ENCODE results near the gene AHCYL1. TPM values are rescaled to one million over a fixed set of nuclear protein-coding genes. Genes with fewer than 3 reads are reported as not detected.

Gene AHCYL1
- total and polyA plus RNA-seq, 2 donors (not counting 1 experiment from before 2014, with no cell fraction given) = 24.3 to 51.4 TPM

- no peaks in the 10 kb centered on the region for H3K9me3 Mint-ChIP-seq (ENCODE audit: insufficient read depth)
- H3K36me3 ChIP-seq (replicated peaks in 1 of 2; ENCODE audit: control extremely low read depth in 1 of 2, control insufficient read depth in 1 of 2, extremely low read depth in 1 of 2, insufficient read depth in 2 of 2, low read length in 1 of 2) = peaks cover 0 to 3% of the 10 kb centered on the region in 2 experiments
- H3K4me1 Mint-ChIP-seq = peaks cover 45% of the 10 kb centered on the region
- peaks cover 22% of the 10 kb centered on the region for H3K79me2 ChIP-seq (ENCODE audit: control insufficient read depth, insufficient read depth, low read length)
- no peak for DNase-seq
- no peaks in the 10 kb centered on the region for H3K27me3 ChIP-seq (replicated peaks in 1 of 4; ENCODE audit: control extremely low read depth in 1 of 4, control insufficient read depth in 3 of 4, insufficient read depth in 4 of 4, low read length in 3 of 4)
- H3K4me3 Mint-ChIP-seq = no peak overlapping the region
- intact Hi-C loops (cut with micrococcal nuclease) = loop anchor here (5.0 kb wide), 1 partner anchor 930 kb away; the partner anchor contains the start of gene LRIF1
- H3K9me3 ChIP-seq (ENCODE audit: control extremely low read depth in 1 of 3, control insufficient read depth in 2 of 3, insufficient read depth in 1 of 3, low read length in 2 of 3) = no peaks in the 10 kb centered on the region
- no peak overlapping the region for H3K4me3 ChIP-seq (ENCODE audit: control extremely low read depth in 1 of 5, extremely low read depth in 1 of 5, insufficient read depth in 1 of 5, low read depth in 2 of 5, low read length in 4 of 5)
- no peak overlapping the region for H3K9ac ChIP-seq (ENCODE audit: low read length)
- H2AFZ ChIP-seq (ENCODE audit: insufficient read depth, low read depth, low read length, poor library complexity, severe bottlenecking) = no peak overlapping the region
- CTCF ChIA-PET = interaction anchor here (1.2 to 4.9 kb wide), 7 partner anchors 10 to 392 kb away, joined by 3 to 49 read pairs (median 7); partner anchors contain the start of gene AHCYL1
- POLR2A ChIA-PET = no interaction called here
- H3K4me2 ChIP-seq (replicated peaks; ENCODE audit: low read depth, low read length, poor library complexity, severe bottlenecking) = no peak overlapping the region
- no peaks in the 10 kb centered on the region for H3K27me3 Mint-ChIP-seq
- H3K27ac Mint-ChIP-seq = peak overlapping the region; percentile 51
- 100% methylated on average over 1 of the region's 2 CpGs for WGBS (ENCODE audit: insufficient coverage)
- peaks cover 25 to 31% of the 10 kb centered on the region in 2 donors for H3K4me1 ChIP-seq (ENCODE audit: control insufficient read depth in 2 of 2, insufficient read depth in 2 of 2, low read length in 2 of 2)
- TF ChIP-seq CTCF (IDR thresholded peaks at IDR 0.05) (no peak), EZH2 (IDR thresholded peaks at IDR 0.05; ENCODE audit: borderline replicate concordance, insufficient read depth, low read depth, low read length, poor library complexity, severe bottlenecking) (no peak)
- no peaks in the 10 kb centered on the region for H4K20me1 ChIP-seq (ENCODE audit: control insufficient read depth, insufficient read depth, low read length, poor library complexity, severe bottlenecking)
- no peak overlapping the region for H3K27ac ChIP-seq (ENCODE audit: low read length in 2 of 2)
- ATAC-seq (ENCODE audit: low read depth) = no peak
These were observed 47.8 kb downstream of the AHCYL1 start for GRCh38 chr1:110032327-110032726.

DNA sequence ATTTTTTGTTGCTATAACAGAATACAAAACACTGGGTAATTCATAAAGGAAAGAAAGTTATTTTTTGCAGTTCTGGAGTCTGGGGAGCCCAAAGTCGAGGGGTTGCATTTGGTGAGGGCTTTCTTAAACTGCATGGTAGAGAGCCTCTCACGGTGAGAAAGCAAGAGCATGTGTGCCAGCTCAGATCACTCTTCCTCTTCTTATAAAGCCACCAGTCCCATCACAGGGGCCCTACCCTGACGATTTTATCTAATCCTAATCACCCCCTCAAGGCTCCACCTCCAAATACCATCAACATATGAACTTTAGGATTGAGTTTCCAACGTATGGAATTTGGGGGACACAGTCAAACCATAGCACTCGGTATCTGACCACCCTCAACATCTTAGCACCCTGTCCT, 48.9 kb downstream of the AHCYL1 start:
- Histone ChIP-seq H3K4me1 (ENCODE audit: control insufficient read depth in 2 of 2, insufficient read depth in 2 of 2, low read length in 2 of 2) (peaks cover 25 to 31% of the 10 kb centered on the region in 2 donors), H3K4me2 (replicated peaks; ENCODE audit: low read depth, low read length, poor library complexity, severe bottlenecking) (peak overlapping the region; percentile 94), H3K9me3 (ENCODE audit: control extremely low read depth in 1 of 3, control insufficient read depth in 2 of 3, insufficient read depth in 1 of 3, low read length in 2 of 3) (no peaks in the 10 kb centered on the region), H3K36me3 (replicated peaks in 1 of 2; ENCODE audit: control extremely low read depth in 1 of 2, control insufficient read depth in 1 of 2, extremely low read depth in 1 of 2, insufficient read depth in 2 of 2, low read length in 1 of 2) (peaks cover 0 to 13% of the 10 kb centered on the region in 2 experiments), H3K9ac (ENCODE audit: low read length) (no peak overlapping the region), H3K27me3 (replicated peaks in 1 of 4; ENCODE audit: control extremely low read depth in 1 of 4, control insufficient read depth in 3 of 4, insufficient read depth in 4 of 4, low read length in 3 of 4) (no peaks in the 10 kb centered on the region), H3K79me2 (ENCODE audit: control insufficient read depth, insufficient read depth, low read length) (peaks cover 25% of the 10 kb centered on the region), H3K27ac (ENCODE audit: low read length in 2 of 2) (peak overlapping the region; percentile 76 to 95), H3K4me3 (ENCODE audit: control extremely low read depth in 1 of 5, extremely low read depth in 1 of 5, insufficient read depth in 1 of 5, low read depth in 2 of 5, low read length in 4 of 5) (peak overlapping the region in 1 of 5 experiments; percentile 99), H4K20me1 (ENCODE audit: control insufficient read depth, insufficient read depth, low read length, poor library complexity, severe bottlenecking) (no peaks in the 10 kb centered on the region), H2AFZ (ENCODE audit: insufficient read depth, low read depth, low read length, poor library complexity, severe bottlenecking) (peak overlapping the region; percentile 98)
- DNase-seq (no peak), ATAC-seq (ENCODE audit: low read depth) (no peak)
- ChIA-PET POLR2A (no interaction called here), CTCF (interaction anchor here (1.4 to 9.6 kb wide), 6 partner anchors 11 to 393 kb away, joined by 3 to 67 read pairs (median 14); partner anchors contain the start of gene AHCYL1)
- WGBS (ENCODE audit: insufficient coverage) = 59% methylated on average over 2 of the region's 5 CpGs
- TF ChIP-seq CTCF (IDR thresholded peaks at IDR 0.05) (no peak), EZH2 (IDR thresholded peaks at IDR 0.05; ENCODE audit: borderline replicate concordance, insufficient read depth, low read depth, low read length, poor library complexity, severe bottlenecking) (no peak)
- Mint-ChIP-seq H3K4me3 (peak overlapping the region; percentile 97), H3K4me1 (peaks cover 45% of the 10 kb centered on the region), H3K9me3 (ENCODE audit: insufficient read depth) (no peaks in the 10 kb centered on the region), H3K27ac (peak overlapping the region; percentile 93), H3K27me3 (no peaks in the 10 kb centered on the region)
- intact Hi-C loops (cut with micrococcal nuclease) = loop anchor here (5.0 kb wide), 1 partner anchor 929 kb away; the partner anchor contains the start of gene LRIF1

Measured in B cell (primary cell).